Measurements from ENCODE around the gene FBXO22. TPM values are rescaled to one million over a fixed set of nuclear protein-coding genes. Genes with fewer than 3 reads are reported as not detected.
"Not testable (repeated sequence)": the region's sequence is repeated elsewhere in the genome, so short reads cannot be mapped to it uniquely, and the experiment has no call there.

Gene FBXO22
- total RNA-seq, 1 donor from 2014 or later, result 40.6 TPM

- Mint-ChIP-seq H3K9me3 (peaks cover 8% of the 10 kb centered on the region), H3K27ac (no peak overlapping the region), H3K36me3 (peaks cover 10% of the 10 kb centered on the region), H3K4me3 (no peak overlapping the region), H3K4me1 (no peaks in the 10 kb centered on the region), H3K27me3 (ENCODE audit: low read depth) (no peaks in the 10 kb centered on the region)
- no peak for TF ChIP-seq CTCF (IDR thresholded peaks at IDR 0.05; ENCODE audit: unreplicated experiment)
- no peak for DNase-seq (ENCODE audit: low spot score in 2 of 2, unreplicated experiment in 2 of 2)
Measured at GRCh38 chr15:75961331-75961730, 57.7 kb downstream of the FBXO22 start.

GRCh38 chr15:75966073-75966472 is 62.4 kb downstream of the FBXO22 start:
- DNase-seq (ENCODE audit: low spot score in 2 of 2, unreplicated experiment in 2 of 2), result no peak
- no peak for TF ChIP-seq CTCF (IDR thresholded peaks at IDR 0.05; ENCODE audit: unreplicated experiment)
- no peaks in the 10 kb centered on the region for H3K4me1 Mint-ChIP-seq
- no peak overlapping the region for H3K27ac Mint-ChIP-seq
- H3K27me3 Mint-ChIP-seq (ENCODE audit: low read depth), result no peaks in the 10 kb centered on the region
- peaks cover 6% of the 10 kb centered on the region for H3K36me3 Mint-ChIP-seq
- H3K9me3 Mint-ChIP-seq, result peaks cover 8% of the 10 kb centered on the region
- H3K4me3 Mint-ChIP-seq, result no peak overlapping the region

GRCh38 chr15:75976766-75977165 is 73.1 kb downstream of the FBXO22 start:
- H3K4me1 Mint-ChIP-seq; DNase-seq (ENCODE audit: low spot score in 2 of 2, unreplicated experiment in 2 of 2); H3K4me3 Mint-ChIP-seq; H3K27me3 Mint-ChIP-seq (ENCODE audit: low read depth); H3K27ac Mint-ChIP-seq: not testable (repeated sequence)
- peaks cover 45% of the 10 kb centered on the region for H3K9me3 Mint-ChIP-seq
- H3K36me3 Mint-ChIP-seq, result peaks cover 10% of the 10 kb centered on the region

- Mint-ChIP-seq H3K9me3 (peaks cover 7% of the 10 kb centered on the region), H3K4me3 (no peak overlapping the region), H3K4me1 (peaks cover 15% of the 10 kb centered on the region), H3K27me3 (ENCODE audit: low read depth) (no peaks in the 10 kb centered on the region), H3K36me3 (peaks cover 6% of the 10 kb centered on the region), H3K27ac (no peak overlapping the region)
- no peak for DNase-seq (ENCODE audit: low spot score in 2 of 2, unreplicated experiment in 2 of 2)
- TF ChIP-seq CTCF (IDR thresholded peaks at IDR 0.05; ENCODE audit: unreplicated experiment), result no peak
Measured at GRCh38 chr15:75981149-75981815, 77.6 kb downstream of the FBXO22 start.

GRCh38 chr15:75982468-75982867 is 78.8 kb downstream of the FBXO22 start:
- peaks cover 15% of the 10 kb centered on the region for H3K4me1 Mint-ChIP-seq
- H3K36me3 Mint-ChIP-seq, result peaks cover 4% of the 10 kb centered on the region

GRCh38 chr15:75984706-75985105 is 81.0 kb downstream of the FBXO22 start:
- DNase-seq (ENCODE audit: low spot score in 2 of 2, unreplicated experiment in 2 of 2); H3K9me3 Mint-ChIP-seq; H3K27me3 Mint-ChIP-seq (ENCODE audit: low read depth); H3K36me3 Mint-ChIP-seq; H3K27ac Mint-ChIP-seq; H3K4me3 Mint-ChIP-seq: not testable (repeated sequence)
- H3K4me1 Mint-ChIP-seq, result peaks cover 24% of the 10 kb centered on the region

More at GRCh38 chr15:75982468-75982867, 78.8 kb downstream of the FBXO22 start:
- no peaks in the 10 kb centered on the region for H3K27me3 Mint-ChIP-seq (ENCODE audit: low read depth)
- no peak overlapping the region for H3K27ac Mint-ChIP-seq
- no peak for TF ChIP-seq CTCF (IDR thresholded peaks at IDR 0.05; ENCODE audit: unreplicated experiment)
- no peak overlapping the region for H3K4me3 Mint-ChIP-seq
- no peak for DNase-seq (ENCODE audit: low spot score in 2 of 2, unreplicated experiment in 2 of 2)
- peaks cover 5% of the 10 kb centered on the region for H3K9me3 Mint-ChIP-seq

GRCh38 chr15:75985971-75986370 is 82.3 kb downstream of the FBXO22 start:
- H3K36me3 Mint-ChIP-seq, result no peaks in the 10 kb centered on the region

More at GRCh38 chr15:75985971-75986370, 82.3 kb downstream of the FBXO22 start:
- no peak for DNase-seq (ENCODE audit: low spot score in 2 of 2, unreplicated experiment in 2 of 2)
- no peak for TF ChIP-seq CTCF (IDR thresholded peaks at IDR 0.05; ENCODE audit: unreplicated experiment)
- H3K4me1 Mint-ChIP-seq, result peaks cover 29% of the 10 kb centered on the region
- H3K4me3 Mint-ChIP-seq, result no peak overlapping the region
- no peaks in the 10 kb centered on the region for H3K9me3 Mint-ChIP-seq
- no peak overlapping the region for H3K27ac Mint-ChIP-seq
- H3K27me3 Mint-ChIP-seq (ENCODE audit: low read depth), result no peaks in the 10 kb centered on the region
